GM12872 (cell line): Measurements from ENCODE around the gene PKD1.

ENCODE experiments used
- TF ChIP-seq, protein P1 (sequence below): IDR thresholded peaks from 3 replicates; pipeline ENCODE4 v1.5.1; 2011; ENCODE audit warnings: low read depth, mild to moderate bottlenecking, low read length, moderate library complexity; ENCODE audit not compliant: insufficient read depth

Gene PKD1

DNA sequence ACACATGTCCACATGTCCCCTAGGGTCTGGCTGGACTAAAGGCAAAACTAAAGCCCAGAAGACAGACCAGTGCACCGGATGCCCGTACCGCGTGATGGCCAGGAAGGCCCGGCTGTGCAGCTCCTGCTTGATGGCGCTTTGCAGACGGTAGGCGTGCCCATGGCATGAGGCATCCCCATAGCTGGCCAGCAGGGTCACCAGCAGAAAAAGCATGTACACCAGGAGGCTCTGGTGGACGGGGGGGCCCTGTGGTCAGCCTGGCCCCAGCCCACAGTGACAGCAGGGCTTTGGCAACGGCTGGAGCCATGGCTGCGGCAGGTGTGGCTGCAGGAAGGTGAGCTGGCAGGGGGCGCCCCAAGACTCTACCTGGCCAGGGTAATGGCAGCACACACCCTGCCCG is 42.8 kb downstream of the PKD1 start:
- TF ChIP-seq, protein P1, sequence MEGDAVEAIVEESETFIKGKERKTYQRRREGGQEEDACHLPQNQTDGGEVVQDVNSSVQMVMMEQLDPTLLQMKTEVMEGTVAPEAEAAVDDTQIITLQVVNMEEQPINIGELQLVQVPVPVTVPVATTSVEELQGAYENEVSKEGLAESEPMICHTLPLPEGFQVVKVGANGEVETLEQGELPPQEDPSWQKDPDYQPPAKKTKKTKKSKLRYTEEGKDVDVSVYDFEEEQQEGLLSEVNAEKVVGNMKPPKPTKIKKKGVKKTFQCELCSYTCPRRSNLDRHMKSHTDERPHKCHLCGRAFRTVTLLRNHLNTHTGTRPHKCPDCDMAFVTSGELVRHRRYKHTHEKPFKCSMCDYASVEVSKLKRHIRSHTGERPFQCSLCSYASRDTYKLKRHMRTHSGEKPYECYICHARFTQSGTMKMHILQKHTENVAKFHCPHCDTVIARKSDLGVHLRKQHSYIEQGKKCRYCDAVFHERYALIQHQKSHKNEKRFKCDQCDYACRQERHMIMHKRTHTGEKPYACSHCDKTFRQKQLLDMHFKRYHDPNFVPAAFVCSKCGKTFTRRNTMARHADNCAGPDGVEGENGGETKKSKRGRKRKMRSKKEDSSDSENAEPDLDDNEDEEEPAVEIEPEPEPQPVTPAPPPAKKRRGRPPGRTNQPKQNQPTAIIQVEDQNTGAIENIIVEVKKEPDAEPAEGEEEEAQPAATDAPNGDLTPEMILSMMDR: no peak

DNA sequence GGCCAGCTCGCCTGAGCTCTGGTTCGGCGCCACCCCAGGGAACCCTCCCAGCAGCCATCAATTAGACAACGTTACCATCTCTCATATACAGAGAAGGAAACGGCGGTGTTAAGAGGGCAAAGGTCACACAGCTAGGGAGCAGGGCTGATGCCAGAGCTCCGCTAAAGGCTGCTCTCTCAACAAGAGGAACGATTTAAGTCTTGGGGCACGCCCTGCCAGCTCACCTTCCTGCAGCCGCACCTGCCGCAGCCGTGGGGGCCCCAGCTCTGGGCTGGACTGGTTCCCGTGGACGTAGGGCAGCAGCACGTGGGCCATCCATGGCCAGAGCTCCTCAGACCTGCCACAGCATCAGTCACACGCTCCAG is 43.5 kb downstream of the PKD1 start:
- TF ChIP-seq, protein P1: no peak

DNA sequence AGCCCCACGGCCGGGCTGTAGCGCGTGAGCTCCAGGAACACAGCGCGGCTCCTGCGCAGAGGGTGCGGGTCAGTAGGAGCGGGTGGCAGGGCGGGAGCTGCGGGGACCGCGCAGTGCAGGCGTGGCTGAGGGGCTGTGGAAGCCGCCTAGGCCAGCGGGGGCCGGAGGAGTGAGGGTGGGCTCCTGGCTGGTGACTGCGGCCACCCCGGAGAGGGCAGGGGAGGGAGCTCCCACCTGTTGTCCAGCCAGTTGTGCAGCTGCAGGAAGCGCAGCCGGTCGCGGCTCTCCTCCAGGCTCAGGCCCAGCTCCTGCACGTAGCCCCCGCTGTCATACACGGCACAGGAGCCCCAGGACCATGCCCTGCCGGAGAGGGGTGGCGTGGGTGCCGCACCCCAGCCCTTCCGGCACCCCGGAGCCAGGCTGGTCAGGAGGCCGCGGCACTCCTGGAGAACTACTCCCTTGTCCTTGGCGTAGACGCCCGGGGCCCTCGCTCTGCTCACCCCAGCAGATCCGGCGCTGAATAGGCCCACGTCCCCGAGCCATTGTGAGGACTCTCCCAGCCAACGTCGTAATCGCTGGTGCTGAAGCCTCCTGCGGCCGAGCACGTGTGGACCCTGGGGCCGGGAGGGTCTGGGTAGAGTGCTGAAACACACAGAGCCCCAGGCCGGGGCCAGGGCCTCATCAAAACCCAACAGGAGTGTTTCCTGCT is 44.0 kb downstream of the PKD1 start:
- TF ChIP-seq, protein P1: no peak

DNA sequence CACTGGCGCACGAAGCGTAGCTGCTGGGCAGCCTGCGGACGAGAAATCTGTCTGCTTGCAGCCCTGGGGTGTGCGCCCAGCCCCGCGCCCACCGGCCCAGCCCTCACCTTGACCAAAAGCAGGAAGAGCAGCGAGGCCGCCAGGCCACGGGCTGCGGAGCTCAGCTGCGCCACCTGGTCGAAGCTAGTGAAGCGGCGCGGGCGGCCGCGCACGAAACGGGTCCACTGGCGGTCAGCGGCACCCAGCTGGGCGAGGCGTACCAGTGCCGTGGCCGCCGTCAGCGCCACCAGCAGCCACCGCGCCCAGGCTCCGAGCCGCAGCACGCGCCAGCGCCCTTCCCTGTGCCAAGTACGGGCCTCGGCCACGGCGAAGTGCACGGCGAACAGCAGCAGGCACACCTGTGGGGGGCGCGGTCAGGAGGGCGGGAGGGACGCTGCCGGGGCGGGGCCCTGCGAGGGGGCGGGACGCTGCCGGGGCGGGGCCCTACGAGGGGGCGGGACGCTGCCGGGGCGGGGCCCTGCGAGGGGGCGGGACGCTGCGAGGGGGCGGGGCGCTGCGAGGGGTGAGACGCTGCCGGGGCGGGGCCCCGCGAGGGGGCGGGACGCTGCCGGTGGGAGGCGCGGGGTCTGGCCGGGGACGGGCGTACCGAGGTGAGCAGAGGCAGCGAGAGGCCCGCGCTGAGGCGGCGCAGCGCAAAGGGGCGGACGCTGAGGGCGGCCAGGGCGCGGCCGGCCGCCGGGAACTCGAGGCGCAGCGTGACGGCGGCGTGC is 44.7 kb downstream of the PKD1 start:
- TF ChIP-seq, protein P1: no peak

DNA sequence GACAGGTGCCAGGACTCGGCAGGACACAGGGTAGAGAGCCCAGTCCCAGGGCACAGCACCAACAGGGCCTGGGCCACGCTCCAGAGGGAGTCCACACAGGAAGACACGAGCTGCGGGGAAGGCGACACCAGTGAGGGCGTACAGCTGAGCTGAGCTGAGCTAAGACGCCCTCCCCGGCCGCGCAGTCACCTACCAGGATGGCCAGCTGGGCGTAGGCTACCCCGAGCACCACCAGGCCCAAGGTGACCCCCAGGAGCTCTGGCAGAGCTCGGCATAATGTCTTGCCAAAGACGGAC is 45.3 kb downstream of the PKD1 start:
- TF ChIP-seq, protein P1: no peak

DNA sequence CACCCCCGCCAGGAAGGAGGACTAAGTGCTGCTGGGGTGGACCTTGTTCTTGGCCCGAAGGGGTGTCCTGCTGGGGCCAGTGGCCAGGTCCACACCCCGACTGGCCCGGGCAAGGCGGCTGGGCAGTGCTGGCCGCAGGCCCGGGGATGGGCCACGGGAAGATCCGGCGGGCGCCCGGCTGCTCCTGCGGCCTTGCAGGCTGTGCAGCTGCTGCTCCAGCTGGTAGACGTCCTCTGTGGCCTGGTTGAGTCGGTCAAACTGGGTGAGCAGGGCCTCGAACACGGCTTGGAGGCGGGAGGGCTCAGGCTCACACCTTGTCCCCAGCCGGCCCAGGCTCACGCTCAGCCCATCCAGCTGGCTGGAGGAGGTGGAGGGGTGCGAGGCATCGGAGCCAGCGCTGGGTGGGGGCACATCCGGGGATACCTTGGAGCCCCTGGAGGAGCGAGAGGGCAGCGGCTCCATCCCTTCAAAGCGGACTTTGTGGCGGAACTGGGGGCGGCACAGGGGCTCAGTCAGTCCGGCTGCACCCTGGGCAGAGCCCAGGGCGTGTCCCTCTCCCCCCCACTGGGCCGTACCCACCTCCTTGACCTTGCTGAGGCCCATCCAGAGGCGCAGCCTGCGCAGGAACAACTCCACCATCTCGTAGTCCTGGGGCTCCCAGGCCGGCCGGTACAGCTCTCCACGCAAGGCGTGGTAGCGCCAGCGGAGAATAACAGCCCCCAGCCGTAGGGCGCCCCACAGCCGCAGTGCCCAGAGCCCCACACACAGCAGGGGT is 45.8 kb downstream of the PKD1 start:
- TF ChIP-seq, protein P1: no peak

DNA sequence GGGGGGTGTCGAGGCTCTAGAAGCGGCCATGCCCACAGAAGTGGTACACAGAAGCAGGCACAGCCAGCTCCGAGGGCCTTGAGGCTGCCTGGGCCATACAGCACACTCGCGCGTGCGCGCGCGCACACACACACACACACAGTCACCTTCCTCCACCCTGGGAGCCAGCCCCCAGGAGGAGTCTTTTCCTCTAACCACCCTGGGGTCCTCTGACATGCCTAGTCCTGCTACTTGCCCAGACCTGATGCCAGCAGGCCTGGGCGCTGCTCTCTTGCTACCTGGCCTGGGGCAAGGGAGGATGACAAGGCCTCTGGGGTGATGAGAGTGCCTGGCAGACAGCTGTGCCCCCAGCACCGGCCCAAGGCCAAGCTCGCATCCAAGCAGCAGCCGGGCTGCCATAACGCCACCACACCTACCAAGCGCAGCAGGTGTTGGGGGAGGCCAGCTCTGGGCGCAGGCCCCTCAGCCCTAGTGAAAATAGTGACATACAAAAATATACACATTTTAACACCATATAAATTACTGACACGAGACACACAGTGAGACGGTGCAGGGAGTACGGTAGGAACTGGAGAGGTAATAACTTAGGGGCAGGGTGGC is 46.8 kb downstream of the PKD1 start:
- TF ChIP-seq, protein P1: no peak
